Loucy (cell line): ENCODE data around the gene C4orf36.

Experiments
- H2AFZ ChIP-seq: fragments of 200-600 bp; sonication (generic); 2 replicates; pipeline ENCODE4 v1.6.0; 2016; ENCODE audit warnings: antibody characterized with exemption, mild to moderate bottlenecking, low read length, moderate library complexity
- H3F3A ChIP-seq: fragments of 200-600 bp; 2 replicates; pipeline ENCODE4 v1.6.0; 2016; ENCODE audit warnings: antibody characterized with exemption, low read depth, mild to moderate bottlenecking
- H3K27me3 ChIP-seq: fragments of 200-600 bp; sonication (generic); 2 replicates; pipeline ENCODE4 v1.6.1; 2014; ENCODE audit warnings: low read length, mild to moderate bottlenecking; ENCODE audit not compliant: insufficient read depth, poor library complexity, severe bottlenecking
- H3K36me3 ChIP-seq: fragments of 200-600 bp; sonication (generic); 2 replicates; pipeline ENCODE4 v1.6.1; 2016; ENCODE audit warnings: low read length; ENCODE audit not compliant: insufficient read depth
- H3K4me1 ChIP-seq: fragments of 200-600 bp; sonication (generic); 2 replicates; pipeline ENCODE4 v1.5.1; 2014; ENCODE audit warnings: low read length, mild to moderate bottlenecking; ENCODE audit not compliant: insufficient read depth, poor library complexity, severe bottlenecking
- H3K4me2 ChIP-seq: fragments of 200-600 bp; sonication (generic); 2 replicates; pipeline ENCODE4 v1.6.0; 2014; ENCODE audit warnings: antibody characterized with exemption, low read length, low read depth, mild to moderate bottlenecking; ENCODE audit not compliant: poor library complexity, severe bottlenecking
- H3K4me3 ChIP-seq: fragments of 200-600 bp; sonication (generic); 2 replicates; pipeline ENCODE4 v1.5.1; 2014; ENCODE audit warnings: low read length, mild to moderate bottlenecking, mixed read lengths; ENCODE audit not compliant: poor library complexity, severe bottlenecking
- H3K79me2 ChIP-seq: fragments of 200-600 bp; sonication (generic); 2 replicates; pipeline ENCODE4 v1.6.1; 2014; ENCODE audit warnings: low read length; ENCODE audit not compliant: insufficient read depth
- H3K9ac ChIP-seq: fragments of 200-600 bp; sonication (generic); 2 replicates; pipeline ENCODE4 v1.6.0; 2014; ENCODE audit warnings: mild to moderate bottlenecking, low read depth, low read length, moderate library complexity; ENCODE audit not compliant: poor library complexity, severe bottlenecking
- H3K9me2 ChIP-seq: fragments of 200-600 bp; sonication (generic); replicated peaks from 2 replicates; pipeline ENCODE4 v1.6.1; 2016; ENCODE audit warnings: low read depth, low read length, mixed read lengths
- H3K9me3 ChIP-seq: fragments of 200-600 bp; sonication (generic); 2 replicates; pipeline ENCODE4 v1.6.1; 2014; ENCODE audit warnings: mild to moderate bottlenecking, antibody characterized with exemption, low read length, low read depth; ENCODE audit not compliant: insufficient read depth
- H4K20me1 ChIP-seq: fragments of 200-600 bp; sonication (generic); 2 replicates; pipeline ENCODE4 v1.6.0; 2014; ENCODE audit warnings: antibody characterized with exemption, low read length, mild to moderate bottlenecking; ENCODE audit not compliant: insufficient read depth, poor library complexity, severe bottlenecking
- CTCF ChIP-seq: fragments of 200-600 bp; sonication (generic); conservative IDR thresholded peaks from 2 replicates; pipeline ENCODE4 v1.5.1; 2014; ENCODE audit warnings: mild to moderate bottlenecking, antibody characterized with exemption, low read length
- EZH2phosphoT487 ChIP-seq: fragments of 200-600 bp; IDR thresholded peaks from 2 replicates; pipeline ENCODE4 v1.6.1; 2018; ENCODE audit warnings: antibody characterized with exemption, mild to moderate bottlenecking, moderate library complexity, borderline replicate concordance

The C4orf36 gene

GRCh38 chr4:86921608-86922252 is 29.5 kb upstream of the C4orf36 start:
- no peak overlapping the region for H3K4me3 ChIP-seq
- H3K9me2 ChIP-seq: no peaks in the 10 kb centered on the region
- TF ChIP-seq CTCF (no peak), EZH2phosphoT487 (no peak)
- H3K4me1 ChIP-seq: no peaks in the 10 kb centered on the region
- no peaks in the 10 kb centered on the region for H4K20me1 ChIP-seq
- H3K4me2 ChIP-seq: no peak overlapping the region
- H3K9me3 ChIP-seq: no peaks in the 10 kb centered on the region
- H3K79me2 ChIP-seq: no peaks in the 10 kb centered on the region
- H3K27me3 ChIP-seq: no peaks in the 10 kb centered on the region
- no peaks in the 10 kb centered on the region for H3K36me3 ChIP-seq
- no peak overlapping the region for H3K9ac ChIP-seq
- no peaks in the 10 kb centered on the region for H3F3A ChIP-seq
- no peak overlapping the region for H2AFZ ChIP-seq

GRCh38 chr4:86919561-86920223 is 27.5 kb upstream of the C4orf36 start:
- no peaks in the 10 kb centered on the region for H3F3A ChIP-seq

GRCh38 chr4:86918539-86919072 is 26.4 kb upstream of the C4orf36 start:
- TF ChIP-seq EZH2phosphoT487: no peak
- TF ChIP-seq CTCF: no peak
- no peak overlapping the region for H3K4me2 ChIP-seq

More at GRCh38 chr4:86919561-86920223, 27.5 kb upstream of the C4orf36 start:
- H3K9me2 ChIP-seq: no peaks in the 10 kb centered on the region
- no peak overlapping the region for H3K9ac ChIP-seq
- H3K4me2 ChIP-seq: no peak overlapping the region
- H3K27me3 ChIP-seq: no peaks in the 10 kb centered on the region
- H3K79me2 ChIP-seq: no peaks in the 10 kb centered on the region
- H3K4me3 ChIP-seq: no peak overlapping the region
- H4K20me1 ChIP-seq: no peaks in the 10 kb centered on the region
- H2AFZ ChIP-seq: no peak overlapping the region
- H3K9me3 ChIP-seq: no peaks in the 10 kb centered on the region
- H3K4me1 ChIP-seq: no peaks in the 10 kb centered on the region
- H3K36me3 ChIP-seq: no peaks in the 10 kb centered on the region
- TF ChIP-seq EZH2phosphoT487 (no peak), CTCF (no peak)

More at GRCh38 chr4:86918539-86919072, 26.4 kb upstream of the C4orf36 start:
- Histone ChIP-seq H3K27me3 (no peaks in the 10 kb centered on the region), H3K9me2 (no peaks in the 10 kb centered on the region), H4K20me1 (no peaks in the 10 kb centered on the region), H3K79me2 (no peaks in the 10 kb centered on the region), H3F3A (no peaks in the 10 kb centered on the region), H3K9ac (no peak overlapping the region), H3K4me1 (no peaks in the 10 kb centered on the region), H3K36me3 (no peaks in the 10 kb centered on the region), H3K4me3 (no peak overlapping the region), H3K9me3 (no peaks in the 10 kb centered on the region), H2AFZ (no peak overlapping the region)
